OCI-M1 (cell line): Measurements from ENCODE around the gene P2RX3.

Experiments used
- DNase-seq: peaks from one replicate; lab custom pipeline; 2025; lab: John Stamatoyannopoulos, UW

P2RX3 gene

DNA sequence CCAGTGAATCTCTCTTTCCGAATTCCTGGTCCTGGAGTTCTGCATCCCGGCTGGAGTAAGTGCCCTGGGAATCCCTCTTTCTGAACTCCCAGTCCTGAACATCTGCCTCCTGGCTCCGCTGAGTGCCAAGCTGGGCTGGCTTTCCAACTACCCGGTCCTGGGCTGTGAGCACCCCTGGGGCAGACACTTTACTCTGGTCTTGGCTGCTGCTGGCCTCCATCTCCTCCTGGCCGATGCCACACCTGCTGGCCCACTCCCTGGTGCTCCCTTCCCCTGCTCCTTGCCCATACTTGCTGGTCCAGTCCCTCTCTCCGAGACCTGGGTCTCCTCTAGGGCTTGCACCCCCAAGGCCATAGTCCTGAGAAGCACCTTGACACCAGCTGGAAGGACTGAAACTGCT lies 28.1 kb upstream of the P2RX3 start:
- no peak for DNase-seq

- peak; percentile 10 for DNase-seq
Measured at GRCh38 chr11:57310630-57311086, 27.5 kb upstream of the P2RX3 start.

DNA sequence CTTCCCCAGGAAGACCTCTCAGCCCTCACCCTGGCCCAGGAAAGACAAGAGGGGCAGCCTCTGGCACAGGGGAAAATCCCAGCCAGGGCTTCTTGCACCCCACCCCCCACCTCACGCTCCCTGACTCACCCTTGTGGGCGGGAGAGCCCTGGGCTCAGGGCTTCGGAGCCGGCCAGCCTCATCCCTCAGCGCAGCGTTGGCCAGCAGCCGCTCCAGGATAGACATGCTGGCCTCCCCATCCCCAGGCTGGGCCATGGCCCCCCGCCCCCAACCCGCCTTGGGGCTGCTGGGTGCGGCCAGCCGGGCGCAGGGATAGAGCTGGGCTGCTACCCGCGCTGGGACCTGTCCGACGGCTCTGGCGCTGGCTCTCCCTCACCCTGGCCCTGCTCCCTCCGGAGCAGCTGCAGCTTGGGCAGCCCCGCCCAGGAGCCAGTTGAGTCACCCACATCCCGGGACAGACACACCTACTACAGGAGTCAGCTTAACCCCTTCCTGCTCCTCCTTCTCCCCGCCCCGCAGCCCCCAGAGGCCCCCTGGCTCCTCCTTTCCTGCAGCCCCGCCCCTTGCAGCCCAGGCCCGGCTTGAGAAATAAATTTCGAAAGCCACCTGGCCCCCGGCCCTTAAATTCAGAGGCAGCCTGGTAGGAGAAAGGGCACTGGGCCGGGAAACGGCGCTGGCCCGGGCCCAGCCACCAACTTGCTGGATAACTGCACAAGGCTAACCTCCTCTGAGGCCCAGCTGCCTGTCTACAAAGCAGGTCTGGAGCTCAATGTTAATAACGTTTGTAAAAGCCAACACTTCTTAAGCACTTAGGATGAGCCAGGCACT lies 26.8 kb upstream of the P2RX3 start:
- DNase-seq, result no peak

DNA sequence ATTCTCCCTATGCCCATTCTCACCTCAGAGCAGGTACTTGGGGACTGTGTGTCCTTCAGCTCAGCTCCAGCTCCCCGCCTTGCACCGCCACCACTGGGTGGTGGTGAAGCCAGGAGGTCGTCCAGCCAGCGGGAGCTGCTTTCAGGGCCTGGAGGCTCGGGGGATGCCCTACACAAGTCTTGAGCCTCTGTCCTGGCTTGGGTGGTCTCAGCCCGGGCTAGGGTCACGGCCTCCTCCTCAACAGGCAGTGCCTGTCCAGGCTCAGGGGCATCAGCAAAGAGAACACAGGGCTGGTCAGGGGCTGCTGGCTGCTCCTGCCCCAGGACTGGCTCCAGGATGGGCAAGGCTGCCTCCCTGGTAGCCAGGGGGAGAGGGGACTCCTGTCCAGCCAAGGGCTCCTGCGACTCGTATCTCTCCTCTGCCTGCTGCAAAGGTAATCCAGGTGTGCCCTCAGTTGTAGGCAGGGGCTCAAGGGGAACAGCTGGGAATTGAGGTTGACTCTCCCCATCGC lies 25.6 kb upstream of the P2RX3 start:
- no peak for DNase-seq

DNA sequence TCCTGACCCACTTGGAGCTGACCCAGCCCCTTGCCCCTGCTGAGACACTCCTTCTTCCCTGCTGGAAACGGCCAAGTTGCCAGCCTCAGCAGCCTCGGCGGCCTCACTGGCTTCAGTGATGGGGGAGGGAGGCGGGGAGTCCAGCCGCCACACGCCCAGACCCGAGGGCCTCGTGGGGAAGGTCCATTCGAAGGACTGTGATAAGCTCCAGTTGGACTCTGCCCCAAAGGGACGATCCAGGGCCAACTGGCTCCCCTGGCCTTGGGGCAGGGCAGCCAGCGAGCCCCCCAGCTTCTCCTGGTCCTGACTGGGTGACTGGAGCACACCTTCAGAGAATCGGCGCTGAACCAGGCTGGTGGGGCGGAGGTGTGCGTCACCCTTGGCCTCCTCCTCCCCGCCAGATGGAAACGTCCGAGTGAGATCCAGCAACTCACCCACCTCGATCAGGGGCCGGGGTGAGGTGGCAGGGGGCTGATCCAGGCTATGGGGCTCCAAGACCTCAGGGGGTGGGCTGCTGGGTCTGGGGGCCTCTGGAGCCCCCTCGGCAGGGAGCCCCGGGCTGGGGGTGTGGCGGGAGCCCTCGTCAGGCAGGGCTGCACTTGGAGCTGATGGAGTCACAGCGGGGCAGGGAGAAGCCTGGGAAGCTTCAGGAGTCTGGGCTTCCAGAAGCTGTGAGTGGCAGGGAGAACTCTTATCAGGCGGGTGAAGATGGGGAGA lies 24.9 kb upstream of the P2RX3 start:
- DNase-seq, result no peak

DNA sequence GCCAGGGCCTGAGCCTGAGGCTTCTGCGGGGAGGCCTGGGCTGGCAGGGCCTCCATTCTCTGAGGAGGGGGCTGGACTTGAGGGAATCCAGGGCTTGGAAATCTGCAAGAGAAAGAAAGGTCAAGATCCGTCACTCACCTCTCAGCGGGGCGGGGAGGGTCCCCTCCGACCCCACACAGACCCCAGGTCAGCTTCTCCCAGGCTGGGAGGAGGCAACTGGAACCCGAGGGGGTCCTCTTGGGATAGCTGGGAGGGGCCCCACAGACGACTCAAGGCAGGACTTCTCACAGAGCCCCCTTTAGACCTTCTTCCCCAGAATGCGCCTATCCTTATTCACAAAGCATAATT lies 24.4 kb upstream of the P2RX3 start:
- no peak for DNase-seq

GRCh38 chr11:57314221-57314973 lies 23.8 kb upstream of the P2RX3 start:
- no peak for DNase-seq

- no peak for DNase-seq
Measured at GRCh38 chr11:57315491-57315890, 22.7 kb upstream of the P2RX3 start.

DNA sequence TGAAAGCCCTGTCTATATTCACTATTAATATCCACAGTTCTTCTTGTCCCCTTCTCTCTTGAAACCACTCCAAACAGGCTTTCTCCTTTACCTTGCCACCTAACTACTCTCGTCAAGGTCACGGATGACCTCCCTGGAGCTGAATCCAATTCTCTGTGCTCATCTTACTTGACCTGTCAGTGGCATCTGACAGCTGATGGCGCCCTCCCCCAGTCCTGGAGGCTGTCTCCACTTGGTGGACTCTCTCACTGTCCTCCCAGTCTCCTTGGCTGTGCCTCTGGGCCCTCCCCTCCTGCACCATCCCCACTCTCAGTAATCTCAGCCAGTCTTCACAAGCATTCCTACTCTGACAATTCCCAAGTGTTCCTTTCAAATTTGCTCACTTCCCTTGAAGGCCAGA lies 22.1 kb upstream of the P2RX3 start:
- DNase-seq, result no peak

DNA sequence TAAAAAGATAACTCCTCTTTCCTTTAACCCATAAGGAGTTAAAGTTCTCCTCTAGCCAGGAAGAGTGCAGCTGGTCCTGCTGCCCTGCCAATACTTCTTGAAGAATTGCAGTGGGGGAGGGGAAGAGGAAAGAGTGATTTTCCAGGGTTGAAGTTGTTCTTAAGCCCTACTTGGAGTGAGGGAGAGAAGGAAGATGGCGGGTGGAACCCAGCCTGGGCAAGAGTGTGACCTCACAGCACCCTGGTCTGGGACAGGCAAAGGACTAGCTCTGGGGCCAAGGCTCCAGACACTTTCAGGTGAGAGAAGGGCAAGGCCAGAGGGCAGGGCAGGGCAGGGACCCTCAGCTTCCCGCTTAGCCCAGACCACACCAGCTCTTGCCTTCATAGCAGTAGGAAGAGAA lies 20.0 kb upstream of the P2RX3 start:
- no peak for DNase-seq

GRCh38 chr11:57320067-57320718 lies 18.0 kb upstream of the P2RX3 start:
- DNase-seq, result no peak

DNA sequence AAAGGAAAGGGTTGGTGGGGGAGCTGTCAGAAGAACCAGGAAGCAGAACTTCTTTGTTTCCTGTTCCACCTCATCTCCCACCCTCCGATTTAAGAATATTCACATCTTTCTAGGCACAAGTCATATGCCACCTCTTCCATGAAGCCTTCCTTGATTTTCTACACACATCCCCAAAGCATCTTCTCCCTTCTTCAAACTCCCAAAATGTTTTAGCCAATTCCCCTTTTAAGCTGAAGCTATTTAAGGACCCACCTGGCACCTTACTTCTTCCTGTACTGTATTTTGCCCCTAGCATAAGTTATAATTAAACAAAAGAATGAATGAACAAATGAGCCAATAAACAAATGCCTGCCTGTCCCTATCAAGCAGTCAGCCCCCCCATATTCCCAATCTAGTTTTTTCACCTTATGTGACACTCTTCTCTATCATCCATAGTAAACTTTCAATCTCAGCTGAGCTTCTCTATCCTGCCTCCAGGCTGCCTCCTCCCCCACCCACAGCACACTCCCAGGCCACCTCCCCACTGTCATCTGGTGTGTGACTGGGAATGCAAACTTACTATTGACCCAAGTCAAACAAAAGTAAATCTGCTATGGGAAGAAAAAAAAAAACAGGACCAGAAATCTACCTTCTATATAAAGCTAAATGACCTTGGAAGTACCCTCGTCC lies 17.3 kb upstream of the P2RX3 start:
- no peak for DNase-seq

DNA sequence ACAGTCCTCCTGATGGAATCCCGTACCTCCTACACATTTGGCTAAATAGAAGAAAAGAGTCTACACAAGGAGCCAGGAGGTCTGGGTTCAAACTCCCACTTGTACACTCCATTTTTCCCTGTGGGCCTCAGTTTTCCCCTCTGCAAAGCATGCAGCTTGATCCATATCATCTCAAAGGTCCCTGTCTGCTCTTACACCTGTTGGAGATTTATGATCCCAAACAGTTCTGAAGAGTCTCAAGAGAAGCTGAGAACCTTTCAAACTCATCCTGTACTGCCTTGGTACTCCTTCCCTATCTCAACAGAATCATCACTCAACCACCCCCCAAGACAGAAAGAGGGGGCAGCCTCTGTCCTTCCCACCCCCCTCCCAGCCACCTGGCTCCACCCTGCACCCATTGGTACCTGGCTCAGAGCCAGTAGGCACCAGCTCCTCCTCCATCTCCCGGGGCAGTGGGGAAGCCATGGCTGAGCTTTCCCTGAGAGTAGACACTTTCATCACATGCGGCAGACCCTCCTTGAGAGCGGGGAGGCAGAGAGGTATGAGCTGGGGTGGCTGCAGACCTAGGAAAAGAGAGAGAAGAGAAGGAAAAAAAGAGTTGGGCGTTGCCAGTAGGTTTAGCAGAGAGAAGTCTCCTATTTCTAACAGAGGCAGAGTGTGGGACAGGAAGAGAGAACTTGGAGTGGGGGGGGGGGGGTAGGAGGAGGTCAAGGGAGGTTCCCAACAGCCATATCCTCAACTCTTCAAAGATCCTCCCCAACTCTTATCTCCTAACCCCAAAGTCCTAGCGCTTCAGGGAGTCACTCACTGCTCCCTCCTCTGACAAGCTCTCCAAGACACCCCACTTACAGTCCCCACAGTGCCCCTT lies 16.5 kb upstream of the P2RX3 start:
- peak; percentile 56 for DNase-seq

- DNase-seq, result peak; percentile 38
Measured at GRCh38 chr11:57322256-57323166, 15.6 kb upstream of the P2RX3 start.

- peak; percentile 33 for DNase-seq
Measured at GRCh38 chr11:57323167-57323854, 14.8 kb upstream of the P2RX3 start.

GRCh38 chr11:57323855-57324153 lies 14.3 kb upstream of the P2RX3 start:
- DNase-seq, result no peak

DNA sequence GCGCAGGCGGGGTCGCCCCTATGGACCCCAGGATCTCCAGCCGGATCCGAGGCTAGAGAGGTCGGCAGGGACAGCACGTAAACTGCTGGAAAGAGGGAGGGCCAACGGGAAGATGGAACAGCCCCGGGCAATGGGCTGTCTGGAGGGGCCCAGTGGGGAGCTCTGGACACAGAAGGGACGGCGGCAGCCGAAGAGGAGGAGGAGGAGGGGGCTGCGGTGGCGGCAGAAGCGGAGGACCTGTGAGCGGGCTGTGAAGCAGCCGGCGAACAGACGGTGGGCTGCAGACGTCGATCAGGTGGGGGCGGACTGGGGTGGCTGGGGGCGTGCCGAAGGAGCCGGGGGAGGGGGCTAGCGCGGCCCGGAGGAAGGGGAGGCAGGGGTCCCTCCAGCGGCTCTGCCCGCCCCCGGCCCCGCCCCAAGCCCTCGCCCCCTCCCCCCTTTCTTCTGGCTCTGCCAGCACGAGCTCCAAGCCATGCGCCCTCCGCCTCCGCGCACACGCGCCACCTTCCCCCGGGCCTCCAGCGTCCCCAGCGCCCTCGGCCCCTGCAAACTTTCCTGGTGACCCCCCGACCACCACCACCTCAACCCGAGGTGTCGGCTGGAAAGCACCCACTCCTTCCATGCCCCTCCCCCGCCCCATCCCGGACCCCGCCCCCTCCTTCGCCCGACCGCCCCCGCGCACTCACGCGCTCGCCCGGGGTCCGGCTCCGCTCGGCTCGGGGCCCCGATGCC lies 13.8 kb upstream of the P2RX3 start:
- peak; percentile 56 for DNase-seq
